Measurements from ENCODE around the gene AFAP1.

AFAP1 gene

DNA sequence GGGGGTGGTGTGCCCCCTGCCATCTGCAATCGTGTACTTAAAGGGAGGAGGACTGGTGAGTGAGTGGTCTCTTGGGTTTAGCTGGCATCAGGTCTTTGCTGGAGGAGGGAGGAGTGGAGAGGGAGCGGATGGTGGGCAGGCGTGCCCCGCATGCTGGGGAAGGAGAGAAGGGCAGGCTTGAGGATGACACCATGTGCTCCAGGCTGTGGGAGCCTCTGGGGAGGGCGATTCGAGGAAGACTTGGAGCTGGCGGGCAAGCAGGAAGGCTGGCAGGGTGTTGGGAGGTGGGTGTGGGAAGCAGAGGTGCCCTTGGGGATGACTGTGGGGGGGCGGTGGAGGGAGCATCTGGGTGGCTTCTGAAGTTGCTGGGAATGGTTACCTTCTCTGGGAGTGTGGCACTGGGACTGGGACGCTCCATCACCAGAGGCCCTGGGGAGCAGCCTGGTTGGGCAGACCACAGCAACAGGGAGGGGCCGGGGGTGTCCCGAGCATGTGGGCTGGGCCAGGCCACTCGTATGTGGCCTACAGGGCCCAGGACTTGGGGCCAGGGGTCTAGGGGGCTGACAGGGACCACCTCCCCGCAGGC is 30.8 kb upstream of the AFAP1 start:
- DNase-seq (ENCODE audit: low read depth in 2 of 2, low spot score in 1 of 2), result no peak

DNA sequence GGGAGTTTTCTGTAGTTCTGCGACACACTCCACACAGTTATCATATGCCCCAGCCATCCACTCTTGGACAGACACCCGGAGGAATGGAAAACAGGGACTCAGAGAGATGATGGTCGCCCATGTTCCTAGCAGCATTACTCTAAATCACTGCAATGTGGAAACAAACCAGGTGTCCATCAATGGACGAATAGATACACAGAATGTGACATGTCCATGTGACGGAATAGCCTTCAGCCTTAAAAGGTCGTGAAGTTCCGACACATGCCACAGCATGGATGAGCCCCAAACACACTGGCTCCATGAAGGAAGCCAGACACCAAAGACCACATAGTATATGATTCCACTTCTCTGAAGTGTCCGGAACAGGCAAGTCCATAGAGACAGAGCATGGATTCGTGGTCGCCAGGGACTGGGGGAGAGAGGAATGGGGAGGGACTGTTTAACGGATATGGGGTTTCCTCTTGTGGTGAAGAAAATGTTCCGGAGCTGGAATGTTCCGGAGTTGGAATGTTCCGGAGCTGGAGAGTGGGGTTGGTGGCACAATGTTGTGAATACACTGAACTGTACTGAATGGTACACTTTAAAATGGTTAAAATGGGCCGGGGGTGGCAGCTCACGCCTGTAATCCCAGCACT is 28.7 kb upstream of the AFAP1 start:
- no peak for DNase-seq (ENCODE audit: low read depth in 2 of 2, low spot score in 1 of 2)

GRCh38 chr4:7967501-7968261 is 28.0 kb upstream of the AFAP1 start:
- DNase-seq (ENCODE audit: low read depth in 2 of 2, low spot score in 1 of 2), result no peak

GRCh38 chr4:7967063-7967440 is 27.4 kb upstream of the AFAP1 start:
- DNase-seq (ENCODE audit: low read depth in 2 of 2, low spot score in 1 of 2), result no peak

DNA sequence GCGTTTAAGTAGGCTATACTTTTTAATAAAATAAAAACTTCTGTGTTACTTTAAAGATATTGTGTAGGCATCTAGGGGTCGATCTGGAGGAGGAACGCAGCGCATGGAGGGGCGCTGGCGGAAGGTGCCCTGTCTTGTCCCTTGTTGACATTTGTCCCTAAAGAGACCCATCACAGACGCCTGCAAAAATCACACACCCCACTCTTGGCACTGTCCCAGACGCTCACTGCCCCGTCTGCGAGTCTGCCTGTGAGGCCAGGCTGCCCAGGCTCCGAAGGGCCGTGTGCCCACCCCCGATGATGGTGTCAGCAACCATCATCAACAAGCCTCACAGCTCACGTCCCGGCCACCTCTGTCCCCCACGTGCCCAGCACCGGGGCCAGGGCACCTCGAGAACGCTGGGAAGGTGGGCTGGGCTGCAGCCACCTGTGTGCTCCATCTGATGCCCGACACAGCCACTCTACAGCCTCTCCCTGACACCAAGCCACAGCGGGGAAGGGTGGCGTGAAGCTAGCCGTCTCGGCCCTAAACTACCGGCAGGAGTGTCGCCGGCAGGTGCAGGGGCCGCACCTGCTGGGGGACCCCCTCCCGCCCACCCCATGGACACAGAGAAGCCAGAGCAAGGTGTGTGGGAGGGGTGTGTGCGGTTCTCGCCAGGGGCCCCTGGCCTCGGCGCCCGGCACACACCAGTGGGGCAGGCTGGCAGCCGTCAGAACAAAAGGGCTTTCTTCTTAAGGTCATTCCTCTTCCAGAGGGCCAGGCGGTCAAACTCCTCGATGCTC is 26.8 kb upstream of the AFAP1 start:
- DNase-seq (ENCODE audit: low read depth in 2 of 2, low spot score in 1 of 2), result no peak

- no peak for DNase-seq (ENCODE audit: low read depth in 2 of 2, low spot score in 1 of 2)
Measured at GRCh38 chr4:7964890-7965662, 25.4 kb upstream of the AFAP1 start.

GRCh38 chr4:7964459-7964858 is 24.8 kb upstream of the AFAP1 start:
- no peak for DNase-seq (ENCODE audit: low read depth in 2 of 2, low spot score in 1 of 2)

DNA sequence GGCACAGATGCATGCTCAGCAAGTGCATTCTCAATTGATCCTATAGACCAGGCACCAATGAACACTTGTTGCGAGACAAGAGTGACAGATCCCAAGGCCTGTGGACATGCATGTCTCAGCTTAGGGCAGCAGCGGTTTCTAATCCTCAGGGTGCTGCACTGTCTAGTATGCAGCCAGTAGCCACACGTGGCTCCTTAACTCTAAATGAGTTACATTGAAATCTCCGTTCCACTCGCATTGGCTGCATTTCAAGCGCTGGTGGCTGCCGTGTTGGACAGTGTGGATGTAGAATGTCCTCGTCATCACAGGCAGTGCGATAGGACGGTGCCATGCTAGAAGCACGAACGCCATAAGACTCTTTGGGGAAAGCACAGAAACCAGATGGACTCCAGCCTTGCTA is 24.0 kb upstream of the AFAP1 start:
- DNase-seq (ENCODE audit: low read depth in 2 of 2, low spot score in 1 of 2), result no peak

GRCh38 chr4:7962609-7963508 is 23.2 kb upstream of the AFAP1 start:
- DNase-seq (ENCODE audit: low read depth in 2 of 2, low spot score in 1 of 2), result no peak

- no peak for DNase-seq (ENCODE audit: low read depth in 2 of 2, low spot score in 1 of 2)
Measured at GRCh38 chr4:7960790-7961655, 21.4 kb upstream of the AFAP1 start.

- no peak for DNase-seq (ENCODE audit: low read depth in 2 of 2, low spot score in 1 of 2)
Measured at GRCh38 chr4:7960017-7960789, 20.5 kb upstream of the AFAP1 start.

GRCh38 chr4:7959078-7959477 is 19.4 kb upstream of the AFAP1 start:
- no peak for DNase-seq (ENCODE audit: low read depth in 2 of 2, low spot score in 1 of 2)

- no peak for DNase-seq (ENCODE audit: low read depth in 2 of 2, low spot score in 1 of 2)
Measured at GRCh38 chr4:7956934-7957656, 17.4 kb upstream of the AFAP1 start.

GRCh38 chr4:7956270-7956808 is 16.7 kb upstream of the AFAP1 start:
- no peak for DNase-seq (ENCODE audit: low read depth in 2 of 2, low spot score in 1 of 2)

DNA sequence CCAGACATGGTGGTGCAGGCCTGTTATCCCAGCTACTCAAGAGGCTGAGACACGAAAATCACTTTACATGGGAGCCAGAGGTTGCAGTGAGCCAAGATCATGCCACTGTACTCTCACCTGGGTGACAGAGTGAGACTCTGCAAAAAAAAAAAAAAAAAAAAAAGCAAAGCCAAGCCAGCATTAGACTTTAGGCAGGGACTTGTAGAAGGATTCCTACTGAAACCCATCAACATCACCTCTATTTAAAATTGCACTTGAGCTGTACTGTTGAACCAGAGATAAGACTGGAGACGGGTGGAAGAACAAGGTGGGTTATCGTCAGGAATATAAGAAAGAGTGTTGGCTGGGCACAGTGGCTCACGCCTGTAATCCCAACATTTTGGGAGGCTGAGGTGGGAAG is 15.7 kb upstream of the AFAP1 start:
- DNase-seq (ENCODE audit: low read depth in 2 of 2, low spot score in 1 of 2), result no peak

DNA sequence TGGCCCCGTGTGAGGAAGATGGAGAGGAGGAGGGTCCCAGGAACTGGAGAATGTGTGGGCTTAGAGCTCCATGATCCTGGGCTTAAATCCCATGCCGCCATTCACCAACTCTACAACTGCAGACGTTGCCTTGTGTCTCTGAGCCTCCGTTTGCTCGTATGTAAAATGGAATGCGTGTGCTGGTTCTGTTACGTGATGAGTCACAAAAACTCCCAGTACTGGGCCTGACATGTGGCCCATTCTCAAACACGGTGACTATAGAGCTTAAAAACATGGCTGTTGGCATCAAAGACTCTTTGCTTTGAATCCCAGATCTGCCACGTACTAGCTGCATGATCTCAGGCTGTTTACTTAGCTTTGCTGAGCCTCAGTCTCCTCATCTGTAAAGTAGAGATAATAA is 13.0 kb upstream of the AFAP1 start:
- no peak for DNase-seq (ENCODE audit: low read depth in 2 of 2, low spot score in 1 of 2)

DNA sequence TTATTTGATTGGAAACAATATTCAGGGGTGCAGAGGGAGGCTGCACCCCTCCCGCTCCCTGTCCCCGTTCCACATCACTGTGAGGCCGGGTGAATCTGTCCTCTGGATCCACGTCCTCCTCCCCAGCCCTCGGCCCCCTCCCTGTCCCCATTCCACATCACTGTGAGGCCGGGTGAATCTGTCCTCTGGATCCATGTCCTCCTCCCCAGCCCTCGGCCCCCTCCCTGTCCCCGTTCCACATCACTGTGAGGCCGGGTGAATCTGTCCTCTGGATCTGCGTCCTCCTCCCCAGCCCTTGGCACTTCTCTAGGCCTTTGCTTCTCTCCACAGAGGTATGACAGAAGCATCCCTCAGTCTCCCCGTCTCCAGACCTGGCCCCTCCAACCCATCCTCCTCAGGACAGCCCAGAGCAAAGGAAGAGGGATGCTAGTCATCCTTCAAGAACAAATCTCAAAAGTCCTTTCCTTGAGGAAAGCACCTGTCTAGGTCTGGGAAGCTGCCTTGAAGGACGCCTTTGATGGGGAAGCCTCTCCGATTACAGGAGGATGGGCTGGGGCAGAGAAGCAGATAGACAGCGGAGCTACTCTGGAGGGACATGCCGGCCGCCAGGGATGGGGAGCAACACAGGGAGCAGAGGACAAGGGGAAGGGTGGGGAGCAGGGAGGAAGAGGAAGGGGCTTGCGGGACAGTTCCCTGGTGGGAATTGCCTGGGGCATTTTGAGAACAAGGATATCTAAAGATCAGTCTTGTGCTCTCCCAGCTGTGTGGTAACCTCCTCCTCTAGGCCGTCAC is 10.8 kb upstream of the AFAP1 start:
- no peak for DNase-seq (ENCODE audit: low read depth in 2 of 2, low spot score in 1 of 2)
